Ovary (tissue), 9 donors: ENCODE measurements around the gene SRSF9. TPM values are rescaled to one million over a fixed set of nuclear protein-coding genes. Genes with fewer than 3 reads are reported as not detected.

Experiments
- DNase-seq, 5 donors: peaks; one replicate each; pipeline ENCODE4 v3.0.0-alpha.2; 2019 to 2020
- H3K27ac ChIP-seq, 2 donors: fragments of 200-600 bp; one replicate each; pipeline versions ENCODE4 v1.5.1 to v1.8.0; 2019 to 2022
- H3K27me3 ChIP-seq: fragments of 200-600 bp; one replicate; pipeline ENCODE4 v1.8.0; 2022
- H3K36me3 ChIP-seq: fragments of 200-600 bp; sonication (generic); one replicate; pipeline ENCODE4 v1.5.1; 2019
- H3K4me1 ChIP-seq: one replicate; pipeline ENCODE4 v1.8.1; 2013; ENCODE audit warnings: mild to moderate bottlenecking, moderate library complexity; ENCODE audit not compliant: insufficient read depth
- H3K4me3 ChIP-seq: fragments of 200-600 bp; sonication (generic); one replicate; pipeline ENCODE4 v1.5.1; 2017
- H3K9me3 ChIP-seq, 2 donors: fragments of 200-600 bp in 1 of 2; sonication (generic) in 1 of 2; one replicate each; pipeline versions ENCODE4 v1.5.1 to v1.8.1; 2013 to 2019; ENCODE audit warnings: mild to moderate bottlenecking in 1 of 2, moderate library complexity in 1 of 2
- EP300 ChIP-seq: sonication (generic); formaldehyde crosslinking; IDR thresholded peaks from one replicate; pipeline ENCODE4 v1.6.1; 2017; ENCODE audit warnings: antibody characterized with exemption
- POLR2A ChIP-seq: fragments of 450-650 bp; IDR thresholded peaks from one replicate; pipeline ENCODE4 v1.6.1; 2017; ENCODE audit warnings: antibody characterized with exemption, mild to moderate bottlenecking, moderate library complexity
- WGBS, 3 donors: extraction: QIAGEN DNeasy Blood & Tissue Kit in 1 of 3; methylation state at CpG; one replicate each; pipeline versions ENCODE4 v1.1.5 to v1.1.7; 2013 to 2017; 5-methylcytosine and 5-hydroxymethylcytosine counted together
- intact Hi-C, 4 donors: fragments of 100-400 bp; cut with DNase I; formaldehyde crosslinking; loops; one replicate each; pipeline versions ENCODE4 v1.11.0 to v1.15.1; 2022 to 2023
- polyA plus RNA-seq, 2 donors: library from polyadenylated mRNA; stranded (reverse); fragments of 200-250 nt in 1 of 2; fragments of 350-450 nt in 1 of 2; fragmentation: Illumina TruSeq in 1 of 2; extraction: RNeasy Lipid Tissue Mini Kit (QIAGEN cat#74804) in 1 of 2; gene quantifications; one replicate each; pipeline ENCODE4 v1.2.3, GENCODE V29; 2013 to 2014
- total RNA-seq, 7 donors: library from RNA; depleted of rRNA in 2 of 7; stranded (reverse); fragments of >200 nt in 2 of 7; fragmentation: NEBNext Ultra II Directional in 3 of 7; extraction: Animal tissue kit (Norgen Biotek cat#: 25700) in 3 of 7; gene quantifications; one replicate each; pipeline versions ENCODE4 v1.1.0 to v1.2.4, GENCODE V29; 2016 to 2023
- TF ChIP-seq, protein P1 (sequence below), 3 donors: fragments of 450-650 bp in 2 of 3; fragments of 200-600 bp in 1 of 3; IDR thresholded peaks; one replicate each; pipeline versions ENCODE4 v1.5.1 to v1.8.0; 2016 to 2022; ENCODE audit warnings: antibody characterized with exemption in 3 of 3, mild to moderate bottlenecking in 1 of 3
- donor health status: DM: no; HTN: no; CAD: no; lungs with moderate emphysema.
- donor health status: DM: no; HTN: no; CAD: no.
- donor health status: Bipolar disorder and iron deficiency.
- donor health status: DM: yes; HTN: yes; CAD: no.
- donor health status: DM: no; HTN: no; CAD: no.
- donor health status: DM: yes; HTN: yes; CAD: no.

The SRSF9 gene
- total and polyA plus RNA-seq, 9 donors = 53.8 to 141 (median 124) TPM

DNA sequence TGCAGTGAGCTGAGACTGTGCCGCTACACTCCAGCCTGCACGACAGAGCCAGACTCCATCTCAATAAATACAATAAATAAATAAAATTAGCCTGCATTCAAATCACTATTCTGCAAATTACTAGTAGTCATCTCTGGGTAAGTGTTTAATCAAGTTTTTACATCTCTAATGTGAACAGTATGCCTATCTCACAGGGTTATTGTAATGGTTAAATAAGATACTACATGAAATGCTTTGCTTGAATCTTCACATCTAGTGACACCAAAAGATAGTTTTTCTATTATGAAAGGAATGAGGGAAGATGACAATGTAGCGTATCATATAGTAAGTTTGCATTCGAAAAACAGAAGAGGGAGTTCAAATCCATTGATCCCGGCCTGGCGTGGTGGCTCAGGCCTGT, 2.1 kb downstream of the SRSF9 start:
- TF ChIP-seq POLR2A (no peak), EP300 (no peak)
- TF ChIP-seq, protein P1, sequence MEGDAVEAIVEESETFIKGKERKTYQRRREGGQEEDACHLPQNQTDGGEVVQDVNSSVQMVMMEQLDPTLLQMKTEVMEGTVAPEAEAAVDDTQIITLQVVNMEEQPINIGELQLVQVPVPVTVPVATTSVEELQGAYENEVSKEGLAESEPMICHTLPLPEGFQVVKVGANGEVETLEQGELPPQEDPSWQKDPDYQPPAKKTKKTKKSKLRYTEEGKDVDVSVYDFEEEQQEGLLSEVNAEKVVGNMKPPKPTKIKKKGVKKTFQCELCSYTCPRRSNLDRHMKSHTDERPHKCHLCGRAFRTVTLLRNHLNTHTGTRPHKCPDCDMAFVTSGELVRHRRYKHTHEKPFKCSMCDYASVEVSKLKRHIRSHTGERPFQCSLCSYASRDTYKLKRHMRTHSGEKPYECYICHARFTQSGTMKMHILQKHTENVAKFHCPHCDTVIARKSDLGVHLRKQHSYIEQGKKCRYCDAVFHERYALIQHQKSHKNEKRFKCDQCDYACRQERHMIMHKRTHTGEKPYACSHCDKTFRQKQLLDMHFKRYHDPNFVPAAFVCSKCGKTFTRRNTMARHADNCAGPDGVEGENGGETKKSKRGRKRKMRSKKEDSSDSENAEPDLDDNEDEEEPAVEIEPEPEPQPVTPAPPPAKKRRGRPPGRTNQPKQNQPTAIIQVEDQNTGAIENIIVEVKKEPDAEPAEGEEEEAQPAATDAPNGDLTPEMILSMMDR (IDR thresholded peaks at IDR 0.05) = no peak
- DNase-seq = no peak
- WGBS, 3 donors = 81 to 86% (median 83%) methylated on average over 6 of the region's 6 CpGs
- no peaks in the 10 kb centered on the region for H3K36me3 ChIP-seq
- H3K4me1 ChIP-seq = peaks cover 9% of the 10 kb centered on the region
- no peak overlapping the region for H3K27ac ChIP-seq
- H3K4me3 ChIP-seq = no peak overlapping the region
- H3K9me3 ChIP-seq = no peaks in the 10 kb centered on the region
- H3K27me3 ChIP-seq = no peaks in the 10 kb centered on the region
- intact Hi-C loops = no loop called here

GRCh38 chr12:120466560-120467315, 2.8 kb downstream of the SRSF9 start:
- TF ChIP-seq EP300 (no peak), POLR2A (no peak)
- TF ChIP-seq, protein P1 (IDR thresholded peaks at IDR 0.05) = peak in 1 of 3 donors; percentile 18
- WGBS, 3 donors = 40 to 46% (median 41%) methylated on average over 8 of the region's 8 CpGs
- peak in 4 of 5 donors; percentile 18 to 58 (median 44) for DNase-seq

DNA sequence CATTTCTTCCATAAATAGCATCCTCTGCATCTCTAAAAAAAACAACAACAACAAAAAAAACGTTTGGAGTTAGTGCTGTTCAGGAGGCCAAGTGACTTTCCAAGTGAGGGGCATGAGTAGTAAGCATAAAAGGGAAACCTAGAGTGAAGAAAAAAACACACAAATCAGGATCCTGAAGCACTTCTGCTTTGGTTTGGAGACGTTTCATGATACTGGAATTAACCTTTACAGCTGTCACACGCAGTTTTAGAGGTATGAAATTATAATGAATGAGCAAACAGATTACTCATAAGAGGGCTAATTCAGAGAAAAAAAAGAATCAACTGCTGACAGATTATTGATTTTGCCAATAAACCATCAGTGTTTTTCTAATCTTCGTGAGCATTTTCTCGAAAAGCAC, 3.8 kb downstream of the SRSF9 start:
- no peaks in the 10 kb centered on the region for H3K36me3 ChIP-seq

More at GRCh38 chr12:120466560-120467315, 2.8 kb downstream of the SRSF9 start:
- Histone ChIP-seq H3K9me3 (no peaks in the 10 kb centered on the region), H3K27me3 (no peaks in the 10 kb centered on the region), H3K4me1 (peaks cover 9% of the 10 kb centered on the region), H3K4me3 (no peak overlapping the region), H3K36me3 (no peaks in the 10 kb centered on the region), H3K27ac (no peak overlapping the region)
- intact Hi-C loops = no loop called here

DNA sequence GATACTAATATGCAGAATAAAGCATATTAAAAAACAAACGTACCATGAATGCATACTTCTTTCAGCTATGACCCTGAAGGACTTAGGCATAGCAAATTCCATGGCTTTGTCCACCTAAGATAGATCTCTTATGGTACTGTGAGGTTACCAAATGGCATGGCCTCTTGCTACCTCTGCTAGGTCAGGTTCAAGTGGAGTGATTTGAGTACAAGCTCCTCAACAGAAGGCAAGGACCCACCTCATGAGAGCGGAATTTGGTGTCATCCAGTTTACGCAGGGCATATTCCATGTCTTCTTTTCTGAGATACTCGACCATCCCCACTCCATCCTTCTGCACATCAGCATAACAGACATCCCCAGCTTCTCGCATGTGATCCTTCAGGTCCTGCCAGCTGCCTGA, 5.8 kb downstream of the SRSF9 start:
- intact Hi-C loops = no loop called here
- DNase-seq = no peak
- Histone ChIP-seq H3K36me3 (no peaks in the 10 kb centered on the region), H3K27ac (no peak overlapping the region), H3K27me3 (no peaks in the 10 kb centered on the region), H3K4me3 (no peak overlapping the region), H3K9me3 (no peaks in the 10 kb centered on the region), H3K4me1 (peaks cover 4% of the 10 kb centered on the region)
- TF ChIP-seq, protein P1 (IDR thresholded peaks at IDR 0.05) = no peak
- no peak for TF ChIP-seq POLR2A
- TF ChIP-seq EP300 = no peak
- WGBS, 3 donors = 72 to 75% (median 74%) methylated on average over 5 of the region's 5 CpGs

More for the DNA sequence above, 3.8 kb downstream of the SRSF9 start:
- Histone ChIP-seq H3K4me1 (peaks cover 8% of the 10 kb centered on the region), H3K9me3 (no peaks in the 10 kb centered on the region), H3K27me3 (no peaks in the 10 kb centered on the region), H3K4me3 (no peak overlapping the region), H3K27ac (no peak overlapping the region)
- WGBS, 3 donors = 36 to 49% (median 41%) methylated on average over 5 of the region's 5 CpGs
- no peak for TF ChIP-seq EP300
- TF ChIP-seq, protein P1 (IDR thresholded peaks at IDR 0.05) = no peak
- TF ChIP-seq POLR2A = no peak
- no peak for DNase-seq
- intact Hi-C loops = no loop called here
